Muscle of arm (tissue), 12 donors: ENCODE data around the gene POU2F1. TPM values are rescaled to one million over a fixed set of nuclear protein-coding genes. Genes with fewer than 3 reads are reported as not detected.

Experiments
- DNase-seq: peaks from one replicate; pipeline ENCODE4 v3.0.0-alpha.2; 2013
- polyA plus RNA-seq, 12 donors: library from polyadenylated mRNA; unstranded; fragments of 120-200 nt; gene quantifications; one replicate each; pipeline ENCODE4 v1.2.1, GENCODE V29; 2013; ENCODE audit not compliant: insufficient read length in 12 of 12

The POU2F1 gene
- polyA plus RNA-seq, 12 donors = 5.3 to 38.4 (median 7.4) TPM

GRCh38 chr1:167467126-167467710 is 246.5 kb downstream of the POU2F1 start:
- DNase-seq = no peak

GRCh38 chr1:167467752-167468151 is 247.1 kb downstream of the POU2F1 start:
- DNase-seq = no peak

- DNase-seq = no peak
These were observed 248.7 kb downstream of the POU2F1 start for GRCh38 chr1:167469280-167469965.

- DNase-seq = no peak
These were observed 250.9 kb downstream of the POU2F1 start for GRCh38 chr1:167471568-167471967.

GRCh38 chr1:167472752-167473521 is 252.3 kb downstream of the POU2F1 start:
- DNase-seq = no peak

- DNase-seq = no peak
These were observed 253.1 kb downstream of the POU2F1 start for GRCh38 chr1:167473761-167474160.

- no peak for DNase-seq
These were observed 253.5 kb downstream of the POU2F1 start for GRCh38 chr1:167474191-167474641.

- no peak for DNase-seq
These were observed 255.4 kb downstream of the POU2F1 start for GRCh38 chr1:167476061-167476460.

Other genes with a start within 250 kb of the POU2F1 start
- 1 to 10 TPM in 11 of 12 donors, not detected in 1; 1.3 to 5.0 (median 2.0) TPM for gene ILDR2, start 245.3 kb upstream of the POU2F1 start, polyA plus RNA-seq
- gene MAEL, start 231.6 kb upstream of the POU2F1 start, polyA plus RNA-seq = 1 to 10 TPM in 1 of 12 donors, under 1 TPM in 9, not detected in 2; 0.20 to 1.1 (median 0.48) TPM
- 10 to 100 TPM in 1 of 12 donors, under 1 TPM in 9, not detected in 2; 0.12 to 22.3 (median 0.19) TPM for gene GPA33, start 130.5 kb upstream of the POU2F1 start, polyA plus RNA-seq
- 100 to 1,000 TPM in 5 of 12 donors, 10 to 100 TPM in 6, not detected in 1; 34.2 to 146 (median 99.8) TPM for gene STYXL2, start 126.8 kb upstream of the POU2F1 start, polyA plus RNA-seq